SK-N-SH (cell line): ENCODE data around the gene TNFAIP8L1. TPM values are rescaled to one million over a fixed set of nuclear protein-coding genes. Genes with fewer than 3 reads are reported as not detected.

Experiments used
- CTCF ChIA-PET: fragments of 300-600, 350-600 bp; formaldehyde crosslinking; extraction: SDS; loops from one replicate; lab custom pipeline; 2021; lab: Yijun Ruan, JAX
- POLR2A ChIA-PET: fragments of 350-600 bp; sonication (Branson Sonifier 250); formaldehyde crosslinking; extraction: SDS; loops from one replicate; lab custom pipeline; 2020; ENCODE audit warnings: antibody characterized with exemption, inconsistent platforms; lab: Yijun Ruan, JAX
- DNase-seq: peaks from one replicate; pipeline ENCODE4 v3.0.0; 2012
- H2AFZ ChIP-seq: fragments of 200-600 bp; sonication (generic); 2 replicates; pipeline ENCODE4 v1.8.1; 2016; ENCODE audit warnings: antibody characterized with exemption, mild to moderate bottlenecking, low read depth
- H3F3A ChIP-seq: fragments of 200-600 bp; sonication (generic); replicated peaks from 2 replicates; pipeline ENCODE3; 2016; ENCODE audit warnings: antibody characterized with exemption, mild to moderate bottlenecking; ENCODE audit not compliant: insufficient read depth
- H3K27ac ChIP-seq, 2 experiments: fragments of 200-500 bp in 1 of 2; fragments of 200-600 bp in 1 of 2; sonication (Bioruptor generic) in 1 of 2; sonication (generic), shearing (Covaris generic) in 1 of 2; 2 replicates each; pipeline versions ENCODE4 v1.5.1 to v1.6.1; 2014 to 2016; ENCODE audit warnings: low read depth in 2 of 2, inconsistent platforms in 1 of 2, low read length in 1 of 2, mild to moderate bottlenecking in 1 of 2, mixed read lengths in 1 of 2
- H3K27me3 ChIP-seq: fragments of 200-600 bp; sonication (generic), shearing (Covaris generic); 2 replicates; pipeline ENCODE4 v1.6.1; 2016; ENCODE audit warnings: mixed run types; ENCODE audit not compliant: insufficient read depth
- H3K36me3 ChIP-seq, 2 experiments: fragments of 200-500 bp in 1 of 2; fragments of 200-600 bp in 1 of 2; sonication (Bioruptor generic) in 1 of 2; sonication (generic) in 1 of 2; replicated peaks in 1 of 2; 2 replicates each; pipeline versions ENCODE3 to v1.5.1; 2014 to 2016; ENCODE audit warnings: low read length in 1 of 2, mild to moderate bottlenecking in 1 of 2; ENCODE audit not compliant: insufficient read depth in 2 of 2, control insufficient read depth in 1 of 2
- H3K4me1 ChIP-seq, 2 experiments: fragments of 200-500 bp in 1 of 2; fragments of 200-600 bp in 1 of 2; sonication (Bioruptor generic) in 1 of 2; sonication (generic), shearing (Covaris generic) in 1 of 2; 2 replicates each; pipeline versions ENCODE4 v1.5.1 to v1.6.1; 2014 to 2016; ENCODE audit warnings: low read depth in 1 of 2, low read length in 1 of 2, mixed run types in 1 of 2; ENCODE audit not compliant: insufficient read depth in 2 of 2, control insufficient read depth in 1 of 2
- H3K4me2 ChIP-seq: fragments of 200-600 bp; sonication (generic), shearing (Covaris generic); 2 replicates; pipeline ENCODE4 v1.6.1; 2017; ENCODE audit warnings: mixed run types
- H3K4me3 ChIP-seq, 2 experiments: fragments of 200-500 bp in 1 of 2; fragments of 200-600 bp in 1 of 2; sonication (Bioruptor generic) in 1 of 2; sonication (generic), shearing (Covaris generic) in 1 of 2; 2 replicates each; pipeline versions ENCODE4 v1.5.1 to v1.8.1; 2014 to 2016; ENCODE audit warnings: low read depth in 2 of 2, inconsistent platforms in 1 of 2, low read length in 1 of 2, mild to moderate bottlenecking in 1 of 2, mixed read lengths in 1 of 2, moderate library complexity in 1 of 2
- H3K79me2 ChIP-seq: fragments of 200-600 bp; sonication (generic); 2 replicates; pipeline ENCODE4 v1.8.1; 2017; ENCODE audit warnings: mild to moderate bottlenecking; ENCODE audit not compliant: insufficient read depth
- H3K9ac ChIP-seq: fragments of 200-600 bp; sonication (generic); 2 replicates; pipeline ENCODE4 v1.6.1; 2017; ENCODE audit warnings: mixed run types
- H3K9me2 ChIP-seq: fragments of 200-600 bp; sonication (generic); 2 replicates; pipeline ENCODE4 v1.6.1; 2017; ENCODE audit warnings: mixed run types
- H3K9me3 ChIP-seq: fragments of 200-600 bp; sonication (generic); 2 replicates; pipeline ENCODE4 v1.6.1; 2017; ENCODE audit warnings: mixed run types, mild to moderate bottlenecking, moderate library complexity
- H4K20me1 ChIP-seq: fragments of 200-600 bp; sonication (generic); 2 replicates; pipeline ENCODE4 v1.6.1; 2017; ENCODE audit warnings: mild to moderate bottlenecking, mixed run types; ENCODE audit not compliant: insufficient read depth
- CHD2 ChIP-seq: fragments of 150-350 bp; IDR thresholded peaks from 2 replicates; pipeline ENCODE4 v1.6.1; 2018; ENCODE audit warnings: low read length; ENCODE audit not compliant: partially characterized antibody
- ELF1 ChIP-seq: IDR thresholded peaks from 2 replicates; pipeline ENCODE4 v1.4.0; 2012
- EP300 ChIP-seq, 2 experiments: IDR thresholded peaks; 2 replicates each; pipeline versions ENCODE4 v1.4.0 to v1.6.1; 2012; ENCODE audit warnings: borderline replicate concordance in 1 of 2, low read depth in 1 of 2, low read length in 1 of 2
- EZH2phosphoT487 ChIP-seq: fragments of 200-600 bp; sonication (generic); IDR thresholded peaks from 2 replicates; pipeline ENCODE4 v1.6.1; 2017; ENCODE audit warnings: low read depth, mixed run types, mild to moderate bottlenecking, antibody characterized with exemption, moderate library complexity, borderline replicate concordance
- FOXJ3 ChIP-seq: sonication (generic); formaldehyde crosslinking; IDR thresholded peaks from 2 replicates; pipeline ENCODE4 v1.5.1; 2020; ENCODE audit warnings: mild to moderate bottlenecking, missing genetic modification reagents
- GATA2 ChIP-seq: sonication (generic); formaldehyde crosslinking; IDR thresholded peaks from 2 replicates; pipeline ENCODE4 v1.5.0; 2020; ENCODE audit warnings: mild to moderate bottlenecking, missing genetic modification reagents
- MEF2A ChIP-seq: IDR thresholded peaks from 2 replicates; pipeline ENCODE4 v1.4.0; 2012; ENCODE audit warnings: low read depth, borderline replicate concordance
- RAD21 ChIP-seq: IDR thresholded peaks from 2 replicates; pipeline ENCODE4 v1.6.1; 2012; ENCODE audit warnings: mild to moderate bottlenecking, low read length
- RFX5 ChIP-seq: IDR thresholded peaks from 2 replicates; pipeline ENCODE4 v1.6.1; 2012; ENCODE audit warnings: mild to moderate bottlenecking, improper control_type of control experiment, low read length
- SIN3A ChIP-seq: IDR thresholded peaks from 2 replicates; pipeline ENCODE4 v1.6.1; 2012; ENCODE audit warnings: low read depth, mild to moderate bottlenecking, low read length, moderate library complexity, borderline replicate concordance
- TAF1 ChIP-seq: IDR thresholded peaks from 2 replicates; pipeline ENCODE4 v1.6.1; 2012; ENCODE audit warnings: low read depth, mild to moderate bottlenecking, low read length, moderate library complexity, borderline replicate concordance
- TCF12 ChIP-seq: IDR thresholded peaks from 2 replicates; pipeline ENCODE4 v1.4.0; 2012
- TEAD4 ChIP-seq: IDR thresholded peaks from 2 replicates; pipeline ENCODE4 v1.4.0; 2012; ENCODE audit warnings: mild to moderate bottlenecking, borderline replicate concordance; ENCODE audit not compliant: insufficient read depth
- USF2 ChIP-seq: fragments of 150-350 bp; IDR thresholded peaks from 2 replicates; pipeline ENCODE4 v1.6.1; 2017; ENCODE audit warnings: antibody characterized with exemption, low read length, low read depth, borderline replicate concordance
- YY1 ChIP-seq: IDR thresholded peaks from 2 replicates; pipeline ENCODE4 v1.4.0; 2012; ENCODE audit warnings: low read depth, mild to moderate bottlenecking
- WGBS: methylation state at CpG from one replicate; pipeline ENCODE4 v1.1.6; 2017; ENCODE audit warnings: low lambda C conversion rate; 5-methylcytosine and 5-hydroxymethylcytosine counted together
- polyA plus RNA-seq, 3 experiments: library from polyadenylated mRNA; depleted of rRNA; stranded (reverse); fragments of >200 nt; gene quantifications; 2 replicates each; pipeline ENCODE4 v1.2.3, GENCODE V29; 2012
- TF ChIP-seq, protein P1 (sequence below): fragments of 200-600 bp; sonication (generic); IDR thresholded peaks from 2 replicates; pipeline ENCODE4 v1.6.1; 2017; ENCODE audit warnings: antibody characterized with exemption, mild to moderate bottlenecking, moderate library complexity
- TF ChIP-seq, protein P2 (sequence below): IDR thresholded peaks from 2 replicates; pipeline ENCODE4 v1.4.0; 2012; ENCODE audit warnings: low read depth, borderline replicate concordance
- TF ChIP-seq, protein P3 (sequence below): IDR thresholded peaks from 2 replicates; pipeline ENCODE4; 2012
- TF ChIP-seq, protein P4 (sequence below): IDR thresholded peaks from 2 replicates; pipeline ENCODE4 v1.4.0; 2012; ENCODE audit warnings: low read depth

The TNFAIP8L1 gene
- polyA plus RNA-seq, 1 of the 3 experiments (the other 2 are of a cell fraction), result 6.4 TPM

- TF ChIP-seq, protein P1, sequence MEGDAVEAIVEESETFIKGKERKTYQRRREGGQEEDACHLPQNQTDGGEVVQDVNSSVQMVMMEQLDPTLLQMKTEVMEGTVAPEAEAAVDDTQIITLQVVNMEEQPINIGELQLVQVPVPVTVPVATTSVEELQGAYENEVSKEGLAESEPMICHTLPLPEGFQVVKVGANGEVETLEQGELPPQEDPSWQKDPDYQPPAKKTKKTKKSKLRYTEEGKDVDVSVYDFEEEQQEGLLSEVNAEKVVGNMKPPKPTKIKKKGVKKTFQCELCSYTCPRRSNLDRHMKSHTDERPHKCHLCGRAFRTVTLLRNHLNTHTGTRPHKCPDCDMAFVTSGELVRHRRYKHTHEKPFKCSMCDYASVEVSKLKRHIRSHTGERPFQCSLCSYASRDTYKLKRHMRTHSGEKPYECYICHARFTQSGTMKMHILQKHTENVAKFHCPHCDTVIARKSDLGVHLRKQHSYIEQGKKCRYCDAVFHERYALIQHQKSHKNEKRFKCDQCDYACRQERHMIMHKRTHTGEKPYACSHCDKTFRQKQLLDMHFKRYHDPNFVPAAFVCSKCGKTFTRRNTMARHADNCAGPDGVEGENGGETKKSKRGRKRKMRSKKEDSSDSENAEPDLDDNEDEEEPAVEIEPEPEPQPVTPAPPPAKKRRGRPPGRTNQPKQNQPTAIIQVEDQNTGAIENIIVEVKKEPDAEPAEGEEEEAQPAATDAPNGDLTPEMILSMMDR, result no peak
Observed at GRCh38 chr19:4602173-4602788, 37.0 kb upstream of the TNFAIP8L1 start (continued).

DNA sequence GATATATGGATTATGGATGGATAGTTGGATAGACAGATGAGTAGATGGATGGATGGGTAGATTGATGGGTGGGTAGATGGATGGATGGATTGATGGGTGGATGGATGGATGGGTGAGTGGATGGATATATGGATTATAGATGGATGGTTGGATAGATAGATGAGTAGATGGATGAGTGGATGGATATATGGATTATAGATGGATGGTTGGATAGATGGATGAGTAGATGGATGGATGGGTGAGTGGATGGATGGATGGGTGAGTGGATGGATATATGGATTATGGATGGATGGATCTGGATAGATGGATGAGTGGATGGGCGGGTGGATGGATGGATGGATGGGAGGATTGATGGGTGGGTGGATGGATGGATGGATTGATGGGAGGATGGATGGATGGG is 36.4 kb upstream of the TNFAIP8L1 start:
- H3K27me3 ChIP-seq, result peaks cover 15% of the 10 kb centered on the region; the same call in 1 of the 2 replicates
- H3F3A ChIP-seq, result peaks cover 2% of the 10 kb centered on the region
- CTCF ChIA-PET, result no interaction called here
- no peaks in the 10 kb centered on the region for H3K9me3 ChIP-seq
- no peak overlapping the region for H2AFZ ChIP-seq
- H3K36me3 ChIP-seq, result no peaks in the 10 kb centered on the region
- no peaks in the 10 kb centered on the region for H3K9me2 ChIP-seq
- WGBS, result 33% methylated on average over 1 of the region's 1 CpG
- POLR2A ChIA-PET, result no interaction called here
- no peak overlapping the region for H3K4me2 ChIP-seq
- no peak for DNase-seq
- H3K9ac ChIP-seq, result no peak overlapping the region
- no peak overlapping the region for H3K27ac ChIP-seq
- no peaks in the 10 kb centered on the region for H4K20me1 ChIP-seq
- peaks cover 0 to 5% of the 10 kb centered on the region in 2 experiments; a peak in 1 of 4 replicates for H3K4me1 ChIP-seq
- TF ChIP-seq YY1 (no peak), RFX5 (no peak), SIN3A (no peak), TCF12 (no peak), TEAD4 (no peak), TAF1 (no peak)
- TF ChIP-seq, protein P2, sequence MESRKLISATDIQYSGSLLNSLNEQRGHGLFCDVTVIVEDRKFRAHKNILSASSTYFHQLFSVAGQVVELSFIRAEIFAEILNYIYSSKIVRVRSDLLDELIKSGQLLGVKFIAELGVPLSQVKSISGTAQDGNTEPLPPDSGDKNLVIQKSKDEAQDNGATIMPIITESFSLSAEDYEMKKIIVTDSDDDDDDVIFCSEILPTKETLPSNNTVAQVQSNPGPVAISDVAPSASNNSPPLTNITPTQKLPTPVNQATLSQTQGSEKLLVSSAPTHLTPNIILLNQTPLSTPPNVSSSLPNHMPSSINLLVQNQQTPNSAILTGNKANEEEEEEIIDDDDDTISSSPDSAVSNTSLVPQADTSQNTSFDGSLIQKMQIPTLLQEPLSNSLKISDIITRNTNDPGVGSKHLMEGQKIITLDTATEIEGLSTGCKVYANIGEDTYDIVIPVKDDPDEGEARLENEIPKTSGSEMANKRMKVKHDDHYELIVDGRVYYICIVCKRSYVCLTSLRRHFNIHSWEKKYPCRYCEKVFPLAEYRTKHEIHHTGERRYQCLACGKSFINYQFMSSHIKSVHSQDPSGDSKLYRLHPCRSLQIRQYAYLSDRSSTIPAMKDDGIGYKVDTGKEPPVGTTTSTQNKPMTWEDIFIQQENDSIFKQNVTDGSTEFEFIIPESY, result no peak
- TF ChIP-seq, protein P3, sequence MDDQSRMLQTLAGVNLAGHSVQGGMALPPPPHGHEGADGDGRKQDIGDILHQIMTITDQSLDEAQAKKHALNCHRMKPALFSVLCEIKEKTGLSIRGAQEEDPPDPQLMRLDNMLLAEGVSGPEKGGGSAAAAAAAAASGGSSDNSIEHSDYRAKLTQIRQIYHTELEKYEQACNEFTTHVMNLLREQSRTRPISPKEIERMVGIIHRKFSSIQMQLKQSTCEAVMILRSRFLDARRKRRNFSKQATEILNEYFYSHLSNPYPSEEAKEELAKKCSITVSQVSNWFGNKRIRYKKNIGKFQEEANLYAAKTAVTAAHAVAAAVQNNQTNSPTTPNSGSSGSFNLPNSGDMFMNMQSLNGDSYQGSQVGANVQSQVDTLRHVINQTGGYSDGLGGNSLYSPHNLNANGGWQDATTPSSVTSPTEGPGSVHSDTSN, result no peak
- H3K79me2 ChIP-seq, result no peaks in the 10 kb centered on the region
- H3K4me3 ChIP-seq, result no peak overlapping the region

- WGBS, result 20% methylated on average over 6 of the region's 6 CpGs
- Histone ChIP-seq H3K4me1 (peaks cover 0 to 2% of the 10 kb centered on the region in 2 experiments; a peak in 1 of 4 replicates), H2AFZ (no peak overlapping the region), H3K9me3 (no peaks in the 10 kb centered on the region), H3K4me3 (no peak overlapping the region), H3K27me3 (peaks cover 15% of the 10 kb centered on the region; the same call in 1 of the 2 replicates), H3K79me2 (no peaks in the 10 kb centered on the region), H3F3A (peaks cover 7% of the 10 kb centered on the region), H4K20me1 (no peaks in the 10 kb centered on the region), H3K36me3 (no peaks in the 10 kb centered on the region), H3K4me2 (no peak overlapping the region), H3K9ac (no peak overlapping the region), H3K9me2 (no peaks in the 10 kb centered on the region), H3K27ac (no peak overlapping the region)
- POLR2A ChIA-PET, result interaction anchor here (0.6 kb wide), 1 partner anchor 99 kb away, joined by 8 read pairs; no protein-coding TSS in a partner anchor
- CTCF ChIA-PET, result interaction anchor here (1.1 to 1.8 kb wide), 3 partner anchors 15 to 32 kb away, joined by 4 to 5 read pairs (median 5); no protein-coding TSS in a partner anchor
- no peak for DNase-seq
- TF ChIP-seq GATA2 (no peak), MEF2A (no peak), ELF1 (no peak), RFX5 (no peak), FOXJ3 (no peak), RAD21 (no peak), USF2 (no peak), EP300 (IDR thresholded peaks at IDR 0.05; ENCODE audit: borderline replicate concordance in 1 of 2, low read depth in 1 of 2, low read length in 1 of 2) (no peak), TEAD4 (no peak), EZH2phosphoT487 (no peak), CHD2 (no peak)
- TF ChIP-seq, protein P4, sequence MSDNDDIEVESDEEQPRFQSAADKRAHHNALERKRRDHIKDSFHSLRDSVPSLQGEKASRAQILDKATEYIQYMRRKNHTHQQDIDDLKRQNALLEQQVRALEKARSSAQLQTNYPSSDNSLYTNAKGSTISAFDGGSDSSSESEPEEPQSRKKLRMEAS, result no peak
Observed at GRCh38 chr19:4604912-4605311, 34.4 kb upstream of the TNFAIP8L1 start.
